RWPE2 (cell line): ENCODE results near the gene C3orf80.

Experiments
- ATAC-seq: fragments of 200-7000 bp; cut with Tn5 transposase; 3 replicates; pipeline ENCODE4 v1.9.1; 2021; ENCODE audit warnings: low read depth
- DNase-seq: peaks from one replicate; pipeline ENCODE4 v3.0.0-alpha.2; 2020; ENCODE audit warnings: low spot score
- H3K27ac ChIP-seq: fragments of 450-650 bp; 2 replicates; pipeline ENCODE4 v1.5.1; 2017; ENCODE audit warnings: mild to moderate bottlenecking; ENCODE audit not compliant: poor library complexity, severe bottlenecking
- H3K27me3 ChIP-seq: fragments of 250-450 bp; sonication (Bioruptor Pico); 2 replicates; pipeline ENCODE4 v1.5.1; 2021; ENCODE audit warnings: mild to moderate bottlenecking, moderate library complexity; ENCODE audit not compliant: insufficient read depth, poor library complexity, severe bottlenecking
- H3K36me3 ChIP-seq: fragments of 250-450 bp; sonication (Bioruptor Pico); 2 replicates; pipeline ENCODE4 v1.5.1; 2020; ENCODE audit warnings: low read depth, mild to moderate bottlenecking, moderate library complexity
- H3K4me1 ChIP-seq: fragments of 250-450 bp; sonication (Bioruptor Pico); 2 replicates; pipeline ENCODE4 v1.5.1; 2021; ENCODE audit warnings: mild to moderate bottlenecking, moderate library complexity; ENCODE audit not compliant: insufficient read depth, poor library complexity, severe bottlenecking
- H3K4me3 ChIP-seq: fragments of 250-450 bp; sonication (Bioruptor Pico); 2 replicates; pipeline ENCODE4 v1.5.1; 2021; ENCODE audit warnings: mild to moderate bottlenecking, moderate library complexity; ENCODE audit not compliant: severe bottlenecking
- H3K9me3 ChIP-seq: fragments of 250-450 bp; sonication (Bioruptor Pico); 2 replicates; pipeline ENCODE4 v1.5.1; 2021; ENCODE audit warnings: mild to moderate bottlenecking, moderate library complexity; ENCODE audit not compliant: severe bottlenecking
- TF ChIP-seq, protein P1 (sequence below): fragments of 450-650 bp; IDR thresholded peaks from one replicate; pipeline ENCODE4 v1.5.1; 2017; ENCODE audit warnings: mild to moderate bottlenecking, moderate library complexity; ENCODE audit not compliant: poor library complexity, severe bottlenecking

The C3orf80 gene

DNA sequence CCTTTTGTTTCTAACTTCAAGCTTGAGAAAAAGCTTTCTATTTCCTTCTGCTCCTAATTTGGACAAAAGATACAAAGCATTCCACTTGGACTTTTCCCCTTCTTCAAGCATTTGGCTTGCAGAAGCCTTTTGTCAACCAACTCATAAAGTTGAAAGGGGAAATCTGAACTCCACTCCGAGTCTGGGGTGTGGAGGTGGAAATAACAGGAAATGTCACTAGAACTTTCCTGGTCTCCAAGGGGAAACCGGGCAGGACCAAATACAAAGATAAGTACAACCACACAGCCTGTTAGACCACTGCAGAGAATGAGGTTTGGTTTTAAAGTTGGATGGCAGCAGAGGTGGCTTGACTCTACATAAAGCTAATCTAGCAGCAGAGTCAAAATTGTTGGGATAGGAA lies 4.2 kb upstream of the C3orf80 start:
- TF ChIP-seq, protein P1, sequence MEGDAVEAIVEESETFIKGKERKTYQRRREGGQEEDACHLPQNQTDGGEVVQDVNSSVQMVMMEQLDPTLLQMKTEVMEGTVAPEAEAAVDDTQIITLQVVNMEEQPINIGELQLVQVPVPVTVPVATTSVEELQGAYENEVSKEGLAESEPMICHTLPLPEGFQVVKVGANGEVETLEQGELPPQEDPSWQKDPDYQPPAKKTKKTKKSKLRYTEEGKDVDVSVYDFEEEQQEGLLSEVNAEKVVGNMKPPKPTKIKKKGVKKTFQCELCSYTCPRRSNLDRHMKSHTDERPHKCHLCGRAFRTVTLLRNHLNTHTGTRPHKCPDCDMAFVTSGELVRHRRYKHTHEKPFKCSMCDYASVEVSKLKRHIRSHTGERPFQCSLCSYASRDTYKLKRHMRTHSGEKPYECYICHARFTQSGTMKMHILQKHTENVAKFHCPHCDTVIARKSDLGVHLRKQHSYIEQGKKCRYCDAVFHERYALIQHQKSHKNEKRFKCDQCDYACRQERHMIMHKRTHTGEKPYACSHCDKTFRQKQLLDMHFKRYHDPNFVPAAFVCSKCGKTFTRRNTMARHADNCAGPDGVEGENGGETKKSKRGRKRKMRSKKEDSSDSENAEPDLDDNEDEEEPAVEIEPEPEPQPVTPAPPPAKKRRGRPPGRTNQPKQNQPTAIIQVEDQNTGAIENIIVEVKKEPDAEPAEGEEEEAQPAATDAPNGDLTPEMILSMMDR: no peak
- no peaks in the 10 kb centered on the region for H3K36me3 ChIP-seq
- no peak for DNase-seq
- H3K9me3 ChIP-seq: no peaks in the 10 kb centered on the region
- H3K4me3 ChIP-seq: no peak overlapping the region
- H3K4me1 ChIP-seq: no peaks in the 10 kb centered on the region
- peaks cover 30% of the 10 kb centered on the region for H3K27me3 ChIP-seq
- no peak for ATAC-seq
- no peak overlapping the region for H3K27ac ChIP-seq

DNA sequence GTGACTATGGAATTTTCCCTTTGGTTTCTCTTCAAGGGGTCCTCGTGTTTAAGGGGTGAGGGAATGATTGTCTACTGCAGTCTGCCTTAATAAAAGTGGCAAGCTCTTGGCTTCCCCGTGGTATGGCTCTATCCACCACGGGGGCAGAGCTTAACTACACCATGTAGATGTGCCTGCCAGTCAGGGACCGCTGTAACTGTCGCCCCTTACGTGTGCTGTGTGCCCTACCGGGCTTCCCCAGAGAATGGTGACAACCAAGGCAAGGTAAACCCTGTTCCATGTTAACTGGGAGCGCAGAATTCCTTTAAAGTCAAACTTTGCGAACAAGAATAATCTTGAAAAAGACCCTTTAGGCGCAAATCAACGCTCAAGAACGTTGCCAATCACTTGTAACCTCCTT lies 966 bp upstream of the C3orf80 start:
- Histone ChIP-seq H3K4me3 (no peak overlapping the region), H3K4me1 (no peaks in the 10 kb centered on the region), H3K9me3 (no peaks in the 10 kb centered on the region), H3K27me3 (peaks cover 61% of the 10 kb centered on the region), H3K27ac (no peak overlapping the region), H3K36me3 (no peaks in the 10 kb centered on the region)
- TF ChIP-seq, protein P1: no peak
- DNase-seq (no peak), ATAC-seq (no peak)

DNA sequence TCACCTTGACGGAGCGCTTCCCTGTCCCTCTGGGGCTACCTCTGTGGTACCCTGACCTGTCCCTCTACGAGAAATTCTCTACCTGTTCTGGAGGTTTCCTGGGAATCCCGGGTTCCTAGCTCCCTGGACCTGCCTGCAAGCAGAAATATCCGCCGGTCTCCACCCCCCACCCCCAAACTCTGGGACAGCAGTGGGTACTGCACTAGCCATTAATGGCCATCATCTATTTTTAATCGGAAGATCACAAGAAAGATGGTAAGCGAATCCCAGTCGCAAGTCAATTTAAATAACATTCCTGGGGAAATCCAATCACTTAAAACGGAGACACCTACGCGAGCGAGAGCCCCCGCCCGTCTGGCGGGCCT lies 429 bp upstream of the C3orf80 start:
- H3K9me3 ChIP-seq: no peaks in the 10 kb centered on the region
- H3K4me3 ChIP-seq: peak overlapping the region; percentile 41
- no peak for DNase-seq
- no peak overlapping the region for H3K27ac ChIP-seq
- peaks cover 61% of the 10 kb centered on the region for H3K27me3 ChIP-seq
- H3K36me3 ChIP-seq: no peaks in the 10 kb centered on the region
- TF ChIP-seq, protein P1: no peak
- ATAC-seq: no peak
- H3K4me1 ChIP-seq: no peaks in the 10 kb centered on the region

DNA sequence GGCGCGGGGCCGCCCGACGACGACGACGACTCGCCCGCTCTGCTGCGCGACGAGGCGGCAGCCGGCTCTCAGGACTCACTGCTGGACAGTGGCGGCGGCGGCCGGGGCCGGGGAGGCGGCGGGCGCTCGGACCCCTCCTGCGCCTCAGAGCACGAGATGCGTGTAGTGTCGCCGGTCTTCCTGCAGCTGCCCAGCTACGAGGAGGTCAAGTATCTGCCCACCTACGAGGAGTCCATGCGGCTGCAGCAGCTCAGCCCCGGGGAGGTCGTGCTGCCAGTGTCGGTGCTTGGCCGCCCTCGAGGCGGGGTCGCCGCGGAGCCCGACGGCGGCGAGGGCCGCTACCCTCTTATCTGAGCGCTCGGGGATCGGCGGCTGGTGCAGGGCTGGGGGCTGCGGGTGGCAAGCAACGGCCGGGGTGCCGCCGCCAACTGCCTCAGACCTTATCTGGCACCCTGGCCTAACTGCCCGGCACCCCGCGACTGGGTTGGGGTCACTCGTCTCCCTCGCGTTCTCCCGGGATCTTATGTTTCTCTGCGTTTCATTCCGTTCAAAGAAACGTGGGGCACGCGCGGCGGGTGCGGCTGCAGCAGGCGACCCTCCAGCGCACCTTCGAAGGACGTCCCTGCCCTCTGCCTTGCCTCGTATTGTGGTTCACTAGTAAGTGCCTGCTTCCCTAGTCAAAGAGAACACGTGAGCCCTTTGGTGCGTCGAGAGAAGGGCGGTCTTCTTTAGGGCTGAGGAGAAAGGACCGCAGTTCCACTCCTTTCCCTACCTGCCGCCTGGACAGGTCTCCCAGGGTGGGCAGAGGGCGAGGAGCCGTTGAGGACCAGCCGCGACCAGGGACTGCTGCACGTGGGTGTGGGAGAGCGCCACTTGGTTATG lies 1.0 kb downstream of the C3orf80 start:
- H3K9me3 ChIP-seq: no peaks in the 10 kb centered on the region
- H3K4me3 ChIP-seq: peak overlapping the region; percentile 41
- no peak overlapping the region for H3K27ac ChIP-seq
- ATAC-seq: no peak; the same call in 2 of the 3 replicates
- peaks cover 68% of the 10 kb centered on the region for H3K27me3 ChIP-seq
- DNase-seq: no peak
- H3K36me3 ChIP-seq: no peaks in the 10 kb centered on the region
- no peaks in the 10 kb centered on the region for H3K4me1 ChIP-seq
- TF ChIP-seq, protein P1: no peak

DNA sequence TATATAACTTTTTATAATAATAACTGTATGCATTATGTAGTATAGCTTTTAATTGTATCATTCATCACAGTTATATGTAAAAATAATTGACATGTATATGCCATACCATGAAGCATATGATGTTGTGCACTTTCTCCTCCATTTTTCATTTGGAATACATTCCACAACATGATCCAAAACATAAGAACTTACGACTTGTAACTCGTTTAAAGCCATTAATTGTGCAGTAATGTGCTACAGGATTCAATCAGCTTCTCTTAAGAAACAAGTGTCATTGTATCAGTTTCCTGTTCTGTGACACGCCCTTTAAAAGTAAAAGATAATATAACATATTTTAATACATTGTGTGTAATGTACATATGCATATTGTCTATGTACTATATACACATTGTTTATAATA lies 2.2 kb downstream of the C3orf80 start:
- TF ChIP-seq, protein P1: no peak

More for the DNA sequence above, 2.2 kb downstream of the C3orf80 start:
- Histone ChIP-seq H3K36me3 (no peaks in the 10 kb centered on the region), H3K4me1 (no peaks in the 10 kb centered on the region), H3K27ac (no peak overlapping the region), H3K27me3 (peaks cover 77% of the 10 kb centered on the region), H3K9me3 (no peaks in the 10 kb centered on the region), H3K4me3 (no peak overlapping the region)
- DNase-seq: no peak
- ATAC-seq: no peak
